Colonic mucosa (tissue), 4 donors: ENCODE results near the gene SNX27. TPM values are rescaled to one million over a fixed set of nuclear protein-coding genes. Genes with fewer than 3 reads are reported as not detected.

Experiments
- DNase-seq: peaks from one replicate; pipeline ENCODE4 v3.0.0-alpha.2; 2020
- H3K27ac ChIP-seq: fragments of 200-600 bp; one replicate; pipeline ENCODE4 v1.8.0; 2021
- H3K27me3 ChIP-seq: fragments of 200-600 bp; one replicate; pipeline ENCODE4 v1.8.0; 2021
- H3K36me3 ChIP-seq: fragments of 200-600 bp; one replicate; pipeline ENCODE4 v1.8.0; 2021
- H3K4me1 ChIP-seq: fragments of 200-600 bp; one replicate; pipeline ENCODE4 v1.8.0; 2021; ENCODE audit warnings: mild to moderate bottlenecking
- H3K4me3 ChIP-seq: fragments of 200-600 bp; one replicate; pipeline ENCODE4 v1.8.0; 2021
- H3K9ac ChIP-seq, 2 donors: one replicate each; pipeline ENCODE4 v1.7.0; 2013; ENCODE audit warnings: control low read depth in 2 of 2, low read depth in 2 of 2, low read length in 2 of 2
- H3K9me3 ChIP-seq: fragments of 200-600 bp; one replicate; pipeline ENCODE4 v1.8.0; 2021
- CTCF ChIP-seq: fragments of 200-600 bp; IDR thresholded peaks from one replicate; pipeline ENCODE4 v1.8.0; 2022; ENCODE audit warnings: antibody characterized with exemption, mild to moderate bottlenecking
- intact Hi-C: fragments of 100-400 bp; cut with DNase I; formaldehyde crosslinking; loops from one replicate; pipeline ENCODE4 v1.14.1; 2022
- total RNA-seq, 2 donors: library from RNA; stranded (reverse); fragmentation: NEBNext Ultra II Directional in 1 of 2; extraction: Animal tissue kit (Norgen Biotek cat#: 25700) in 1 of 2; gene quantifications; one replicate each; pipeline ENCODE4 v1.2.1, GENCODE V29; 2021
- donor health status: healthy.
- donor health status: DM: no; HTN: no; CAD: no.
- donor health status: DM: no; HTN: no; CAD: no.

Gene SNX27
- total RNA-seq, 2 donors from 2014 or later: 28.7 to 32.0 TPM

GRCh38 chr1:151570819-151571218 lies 41.0 kb upstream of the SNX27 start:
- H3K4me3 ChIP-seq: no peak overlapping the region
- H3K27ac ChIP-seq: no peak overlapping the region
- no peaks in the 10 kb centered on the region for H3K9me3 ChIP-seq
- no peak overlapping the region for H3K9ac ChIP-seq
- TF ChIP-seq CTCF: no peak
- intact Hi-C loops: no loop called here
- no peaks in the 10 kb centered on the region for H3K27me3 ChIP-seq
- H3K4me1 ChIP-seq: peaks cover 7% of the 10 kb centered on the region
- no peak for DNase-seq
- no peaks in the 10 kb centered on the region for H3K36me3 ChIP-seq

- H3K9ac ChIP-seq: no peak overlapping the region
- TF ChIP-seq CTCF: no peak
- H3K36me3 ChIP-seq: no peaks in the 10 kb centered on the region
- DNase-seq: peak; percentile 27
- H3K27ac ChIP-seq: no peak overlapping the region
- peaks cover 4% of the 10 kb centered on the region for H3K4me1 ChIP-seq
- H3K27me3 ChIP-seq: no peaks in the 10 kb centered on the region
- H3K4me3 ChIP-seq: no peak overlapping the region
- intact Hi-C loops: no loop called here
- no peaks in the 10 kb centered on the region for H3K9me3 ChIP-seq
Observed at GRCh38 chr1:151574575-151575529, 37.0 kb upstream of the SNX27 start.

GRCh38 chr1:151577173-151577572 lies 34.7 kb upstream of the SNX27 start:
- intact Hi-C loops: no loop called here
- Histone ChIP-seq H3K36me3 (no peaks in the 10 kb centered on the region), H3K4me1 (no peaks in the 10 kb centered on the region), H3K27me3 (no peaks in the 10 kb centered on the region), H3K9me3 (no peaks in the 10 kb centered on the region), H3K27ac (no peak overlapping the region), H3K4me3 (no peak overlapping the region), H3K9ac (no peak overlapping the region)
- no peak for DNase-seq
- no peak for TF ChIP-seq CTCF

- Histone ChIP-seq H3K4me3 (no peak overlapping the region), H3K27me3 (no peaks in the 10 kb centered on the region), H3K9me3 (no peaks in the 10 kb centered on the region), H3K4me1 (no peaks in the 10 kb centered on the region), H3K9ac (no peak overlapping the region), H3K36me3 (no peaks in the 10 kb centered on the region), H3K27ac (no peak overlapping the region)
- DNase-seq: no peak
- TF ChIP-seq CTCF: no peak
- intact Hi-C loops: no loop called here
Observed at GRCh38 chr1:151578941-151579340, 32.9 kb upstream of the SNX27 start.

- Histone ChIP-seq H3K4me3 (no peak overlapping the region), H3K36me3 (no peaks in the 10 kb centered on the region), H3K27me3 (no peaks in the 10 kb centered on the region), H3K9me3 (no peaks in the 10 kb centered on the region), H3K9ac (no peak overlapping the region), H3K4me1 (no peaks in the 10 kb centered on the region), H3K27ac (no peak overlapping the region)
- DNase-seq: no peak
- no peak for TF ChIP-seq CTCF
- intact Hi-C loops: no loop called here
Observed at GRCh38 chr1:151579436-151580225, 32.2 kb upstream of the SNX27 start.
